K562 (cell line): ENCODE results near the gene MAPKAPK2. TPM values are rescaled to one million over a fixed set of nuclear protein-coding genes. Genes with fewer than 3 reads are reported as not detected.

Source experiments
- ATAC-seq: fragments of 200-7000 bp; cut with Tn5 transposase; 3 replicates; pipeline ENCODE4 v1.9.1; 2020; ENCODE audit warnings: moderate library complexity
- BruUV-seq: library from RNA; stranded (reverse); fragments of 400-500 nt; replicated peaks from 2 replicates; lab custom pipeline; 2021; lab: Mats Ljungman, UMichigan
- CTCF ChIA-PET: fragments of 300-600 bp; formaldehyde crosslinking; extraction: SDS; loops from one replicate; lab custom pipeline; 2021; ENCODE audit warnings: low intra/inter-chr PET ratio; lab: Yijun Ruan, JAX
- POLR2A ChIA-PET: fragments of 300-600, 350-650 bp; sonication (Branson Sonifier 250); formaldehyde crosslinking; extraction: SDS; loops from one replicate; lab custom pipeline; 2021; ENCODE audit warnings: antibody characterized with exemption, inconsistent platforms; lab: Yijun Ruan, JAX
- DNase-seq, 4 experiments: peaks; one replicate each; pipeline versions ENCODE4 v3.0.0 to v3.0.0-alpha.2; 2011 to 2018; ENCODE audit warnings: low spot score in 3 of 4, mixed read lengths in 3 of 4; ENCODE audit errors: extremely low read depth in 1 of 4
- FAIRE-seq: peaks from 2 replicates; lab custom pipeline; 2011; peaks lifted over from hg19 to GRCh38; lab: Jason Lieb, UNC
- H2AFZ ChIP-seq: 2 replicates; pipeline ENCODE4 v1.6.0; 2011; ENCODE audit warnings: low read depth, low read length, control low read depth, inconsistent platforms
- H3K27ac ChIP-seq: fragments of 200-600 bp; 3 replicates; pipeline ENCODE4 v1.8.0; 2011; ENCODE audit warnings: low read depth, mild to moderate bottlenecking, control low read depth, inconsistent platforms, low read length, moderate library complexity, mixed read lengths; ENCODE audit errors: extremely low read depth
- H3K27me3 ChIP-seq, 2 experiments: fragments of 300-600 bp in 1 of 2; 2 replicates in 1 of 2; 3 replicates in 1 of 2; pipeline versions ENCODE4 v1.6.0 to v1.8.0; 2011; ENCODE audit warnings: inconsistent platforms in 2 of 2, low read length in 2 of 2, mild to moderate bottlenecking in 1 of 2, mixed read lengths in 1 of 2, moderate library complexity in 1 of 2; ENCODE audit not compliant: control insufficient read depth in 2 of 2, insufficient read depth in 2 of 2
- H3K36me3 ChIP-seq: fragments of 300-600 bp; 3 replicates; pipeline ENCODE4 v1.8.0; 2011; ENCODE audit warnings: mild to moderate bottlenecking, low read length, inconsistent platforms; ENCODE audit not compliant: control insufficient read depth, insufficient read depth
- H3K4me1 ChIP-seq, 2 experiments: fragments of 200-600 bp in 1 of 2; replicated peaks in 1 of 2; 2 replicates in 1 of 2; 3 replicates in 1 of 2; pipeline versions ENCODE4 v1.5.1 to v1.8.0; 2011; ENCODE audit warnings: inconsistent platforms in 2 of 2, low read length in 2 of 2, mild to moderate bottlenecking in 1 of 2, mixed read lengths in 1 of 2, moderate library complexity in 1 of 2; ENCODE audit not compliant: control insufficient read depth in 2 of 2, insufficient read depth in 2 of 2
- H3K4me2 ChIP-seq: 2 replicates; pipeline ENCODE4 v1.6.1; 2011; ENCODE audit warnings: low read length, control low read depth, inconsistent platforms, mixed read lengths; ENCODE audit not compliant: insufficient read depth
- H3K4me3 ChIP-seq: fragments of 200-600 bp; sonication (generic), shearing (Covaris generic); 2 replicates; pipeline ENCODE4 v1.5.1; 2016; ENCODE audit warnings: control low read depth, inconsistent platforms
- H3K79me2 ChIP-seq: fragments of 200-600 bp; 3 replicates; pipeline ENCODE4 v1.8.0; 2011; ENCODE audit warnings: low read length, inconsistent platforms; ENCODE audit not compliant: control insufficient read depth, insufficient read depth
- H3K9ac ChIP-seq, 2 experiments: 2 replicates each; pipeline versions ENCODE4 v1.6.0 to v1.6.1; 2011; ENCODE audit warnings: low read depth in 2 of 2, low read length in 2 of 2, control low read depth in 1 of 2, inconsistent platforms in 1 of 2, mild to moderate bottlenecking in 1 of 2, mixed read lengths in 1 of 2; ENCODE audit not compliant: insufficient read depth in 1 of 2
- H3K9me1 ChIP-seq: one replicate; pipeline ENCODE4 v1.6.0; 2011; ENCODE audit warnings: inconsistent platforms, mild to moderate bottlenecking, low read length, moderate library complexity; ENCODE audit not compliant: control insufficient read depth, insufficient read depth
- H3K9me3 ChIP-seq: replicated peaks from 2 replicates; pipeline ENCODE4 v1.5.1; 2011; ENCODE audit warnings: low read depth, low read length, inconsistent platforms; ENCODE audit not compliant: control insufficient read depth, insufficient read depth
- H4K20me1 ChIP-seq: replicated peaks from 2 replicates; pipeline ENCODE4 v1.6.1; 2011; ENCODE audit warnings: low read length, inconsistent platforms, mixed read lengths; ENCODE audit not compliant: control insufficient read depth, insufficient read depth
- GTF2E2 ChIP-seq: fragments of 200-800 bp; sonication (Bioruptor generic); IDR thresholded peaks from 2 replicates; pipeline ENCODE4 v1.6.1; 2016; ENCODE audit warnings: missing genetic modification characterization, missing compliant biosample characterization
- SMAD4 ChIP-seq: fragments of 250-450 bp; sonication (Bioruptor Pico); conservative IDR thresholded peaks from 2 replicates; pipeline ENCODE4 v1.8.0; 2021; ENCODE audit warnings: inconsistent platforms, mild to moderate bottlenecking, moderate library complexity
- TSHZ1 ChIP-seq: fragments of 250-450 bp; sonication (Bioruptor Pico); IDR thresholded peaks from 2 replicates; pipeline ENCODE4 v1.4.0; 2020; ENCODE audit warnings: mild to moderate bottlenecking, moderate library complexity
- ZC3H11A ChIP-seq: IDR thresholded peaks from 2 replicates; pipeline ENCODE4 v1.6.1; 2012; ENCODE audit warnings: low read depth, low read length, improper control_type of control experiment
- WGBS: fragments of 100-300 bp; shearing (Covaris generic); methylation state at CpG from one replicate; pipeline ENCODE4 v1.1.6; 2016; ENCODE audit warnings: low coverage, mixed read lengths; ENCODE audit not compliant: insufficient coverage; ENCODE audit errors: missing lambda C conversion rate; 5-methylcytosine and 5-hydroxymethylcytosine counted together
- in situ Hi-C: fragments of 300-500 bp; cut with MboI; formaldehyde crosslinking; loops from 4 replicates; pipeline ENCODE4 v1.15.0; 2018; ENCODE audit warnings: inconsistent platforms, mixed read lengths
- intact Hi-C: fragments of 100-400 bp; cut with micrococcal nuclease; formaldehyde crosslinking; loops from 2 replicates; pipeline ENCODE4 v1.14.2; 2022
- polyA plus RNA-seq, 8 experiments: library from polyadenylated mRNA; depleted of rRNA in 4 of 8; stranded (reverse) in 5 of 8; unstranded in 3 of 8; fragments of >200 nt; fragmentation: Nextera tagmentation in 2 of 8; fragmentation: Illumina TruSeq in 1 of 8; extraction: Ambion mirVana in 2 of 8; extraction: Trizol in 1 of 8; gene quantifications; 2 replicates each; pipeline versions ENCODE4 v1.2.1 to v1.2.3, GENCODE V29; 2011 to 2014; ENCODE audit warnings: inconsistent platforms in 1 of 8, missing spikeins in 1 of 8
- total RNA-seq, 7 experiments: library from RNA; depleted of rRNA in 6 of 7; stranded (reverse); fragments of >200 nt in 6 of 7; fragmentation: Illumina TruSeq in 2 of 7; extraction: Trizol in 2 of 7; gene quantifications; 2 replicates each; pipeline versions ENCODE4 v1.2.1 to v1.2.3, GENCODE V29; 2011 to 2021; ENCODE audit warnings: low replicate concordance in 1 of 7
- TF ChIP-seq, protein P1 (sequence below): IDR thresholded peaks from 2 replicates; pipeline ENCODE4 v1.6.1; 2011; ENCODE audit not compliant: insufficient read length; ENCODE audit errors: extremely low read depth
- TF ChIP-seq, protein P2 (sequence below): fragments of 450-650 bp; IDR thresholded peaks from 2 replicates; pipeline ENCODE4 v1.6.1; 2016; ENCODE audit warnings: low read depth, mild to moderate bottlenecking, moderate library complexity

Gene MAPKAPK2
- total and polyA plus RNA-seq, 9 of the 15 experiments (the other 6 are each of a cell fraction or from before 2014, with no cell fraction given): 0.63 to 94.2 (median 52.1) TPM

- Histone ChIP-seq H4K20me1 (no peaks in the 10 kb centered on the region), H3K27ac (no peak overlapping the region), H3K9me3 (no peaks in the 10 kb centered on the region), H3K9me1 (no peaks in the 10 kb centered on the region), H3K36me3 (peaks cover 55% of the 10 kb centered on the region), H3K4me3 (no peak overlapping the region), H3K4me1 (peaks cover 4 to 27% of the 10 kb centered on the region in 2 experiments; a peak in 4 of 5 replicates), H3K79me2 (peaks cover 33% of the 10 kb centered on the region; the same call in 2 of the 3 replicates), H3K4me2 (no peak overlapping the region; the same call in 1 of the 2 replicates), H3K9ac (no peak overlapping the region), H3K27me3 (no peaks in the 10 kb centered on the region), H2AFZ (no peak overlapping the region)
- intact Hi-C loops: no loop called here
- ATAC-seq: no peak
- in situ Hi-C loops: no loop called here
- ChIA-PET CTCF (interaction anchor here (1.1 kb wide), 1 partner anchor 15 kb away, joined by 4 read pairs; no protein-coding TSS in a partner anchor), POLR2A (interaction anchor here (2.4 to 6.2 kb wide), 2 partner anchors 9 to 10 kb away, joined by 6 to 57 read pairs; partner anchors contain the start of gene DYRK3)
- DNase-seq: no peak
- FAIRE-seq: no peak
- BruUV-seq: no TSS peak
- 77% methylated on average over 1 of the region's 1 CpG for whole genome bisulfite sequencing
- TF ChIP-seq GTF2E2 (tag) (no peak), TSHZ1 (CRISPR knock-in tag) (no peak), ZC3H11A (no peak), SMAD4 (CRISPR knock-in tag) (no peak)
- TF ChIP-seq, protein P1, sequence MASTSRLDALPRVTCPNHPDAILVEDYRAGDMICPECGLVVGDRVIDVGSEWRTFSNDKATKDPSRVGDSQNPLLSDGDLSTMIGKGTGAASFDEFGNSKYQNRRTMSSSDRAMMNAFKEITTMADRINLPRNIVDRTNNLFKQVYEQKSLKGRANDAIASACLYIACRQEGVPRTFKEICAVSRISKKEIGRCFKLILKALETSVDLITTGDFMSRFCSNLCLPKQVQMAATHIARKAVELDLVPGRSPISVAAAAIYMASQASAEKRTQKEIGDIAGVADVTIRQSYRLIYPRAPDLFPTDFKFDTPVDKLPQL: no peak
- TF ChIP-seq, protein P2, sequence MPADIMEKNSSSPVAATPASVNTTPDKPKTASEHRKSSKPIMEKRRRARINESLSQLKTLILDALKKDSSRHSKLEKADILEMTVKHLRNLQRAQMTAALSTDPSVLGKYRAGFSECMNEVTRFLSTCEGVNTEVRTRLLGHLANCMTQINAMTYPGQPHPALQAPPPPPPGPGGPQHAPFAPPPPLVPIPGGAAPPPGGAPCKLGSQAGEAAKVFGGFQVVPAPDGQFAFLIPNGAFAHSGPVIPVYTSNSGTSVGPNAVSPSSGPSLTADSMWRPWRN: no peak
Observed at GRCh38 chr1:206646504-206646903, 38.2 kb upstream of the MAPKAPK2 start.
